Right ventricle myocardium superior (tissue), 1 donor: ENCODE data around the gene BAG1. TPM values are rescaled to one million over a fixed set of nuclear protein-coding genes. Genes with fewer than 3 reads are reported as not detected.

Experiments used
- ATAC-seq: fragments of 200-7000 bp; cut with Tn5 transposase; one replicate; pipeline ENCODE4 v1.9.1; 2020; ENCODE audit warnings: mild to moderate bottlenecking; ENCODE audit not compliant: poor library complexity
- DNase-seq: peaks from one replicate; pipeline ENCODE4 v3.0.0-alpha.2; 2020
- intact Hi-C: fragments of 100-400 bp; cut with DNase I; formaldehyde crosslinking; loops from one replicate; pipeline ENCODE4 v1.11.2; 2022
- total RNA-seq: library from RNA; stranded (reverse); fragmentation: NEBNext Ultra II Directional; extraction: Animal tissue kit (Norgen Biotek cat#: 25700); gene quantifications from one replicate; pipeline ENCODE4 v1.2.1, GENCODE V29; 2021
- donor health status: DM: no; HTN: yes; CAD: no; lungs with severe emphysema.

Gene BAG1
- total RNA-seq, 1 donor from 2014 or later, result 131 TPM

DNA sequence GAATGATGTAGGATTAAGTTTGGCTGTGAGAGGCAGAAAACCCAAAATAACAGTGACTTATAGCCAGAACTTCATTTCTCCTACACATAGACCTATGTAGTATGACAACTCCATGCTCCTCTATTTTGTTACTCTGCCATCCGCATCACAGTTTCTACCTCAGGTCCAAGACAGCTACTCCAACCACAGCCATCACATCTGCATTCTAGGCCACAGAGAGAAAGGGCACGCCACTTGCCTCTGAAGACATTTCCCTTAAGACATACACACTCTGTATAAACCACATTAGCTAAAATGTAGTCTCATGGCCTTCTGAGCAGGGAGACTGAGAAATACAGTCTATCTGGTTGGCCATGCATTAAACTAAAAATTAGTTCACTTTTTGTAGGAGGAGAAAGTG is 14.5 kb downstream of the BAG1 start:
- intact Hi-C loops, result no loop called here
- no peak for DNase-seq
- ATAC-seq, result no peak

- ATAC-seq (no peak), DNase-seq (no peak)
- intact Hi-C loops, result no loop called here
These were observed 15.3 kb downstream of the BAG1 start for GRCh38 chr9:33249087-33249658.

DNA sequence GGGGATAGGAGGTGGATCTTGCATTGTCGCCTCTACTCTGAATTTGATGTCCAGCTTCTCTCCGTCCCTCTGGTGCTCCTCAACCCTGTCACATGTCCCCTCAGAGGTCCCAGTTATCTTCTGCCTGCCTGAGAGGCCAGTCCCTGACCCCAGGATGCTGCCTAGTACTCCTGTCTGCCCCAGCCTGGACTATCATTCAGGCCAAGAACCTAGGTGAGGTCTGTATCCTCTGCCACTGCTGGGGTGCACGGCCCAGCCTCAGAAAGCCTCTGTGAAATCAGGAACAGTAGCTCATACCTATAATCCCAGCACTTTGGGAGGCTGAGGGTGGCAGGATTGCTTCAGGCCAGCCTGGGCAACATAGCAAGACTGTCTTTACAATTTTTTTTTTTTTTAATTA is 15.9 kb downstream of the BAG1 start:
- intact Hi-C loops, result no loop called here
- ATAC-seq, result no peak
- no peak for DNase-seq

GRCh38 chr9:33246269-33246860 is 18.1 kb downstream of the BAG1 start:
- DNase-seq (no peak), ATAC-seq (no peak)
- intact Hi-C loops, result no loop called here

- ATAC-seq (no peak), DNase-seq (no peak)
- intact Hi-C loops, result no loop called here
These were observed 19.2 kb downstream of the BAG1 start for GRCh38 chr9:33245341-33245740.

DNA sequence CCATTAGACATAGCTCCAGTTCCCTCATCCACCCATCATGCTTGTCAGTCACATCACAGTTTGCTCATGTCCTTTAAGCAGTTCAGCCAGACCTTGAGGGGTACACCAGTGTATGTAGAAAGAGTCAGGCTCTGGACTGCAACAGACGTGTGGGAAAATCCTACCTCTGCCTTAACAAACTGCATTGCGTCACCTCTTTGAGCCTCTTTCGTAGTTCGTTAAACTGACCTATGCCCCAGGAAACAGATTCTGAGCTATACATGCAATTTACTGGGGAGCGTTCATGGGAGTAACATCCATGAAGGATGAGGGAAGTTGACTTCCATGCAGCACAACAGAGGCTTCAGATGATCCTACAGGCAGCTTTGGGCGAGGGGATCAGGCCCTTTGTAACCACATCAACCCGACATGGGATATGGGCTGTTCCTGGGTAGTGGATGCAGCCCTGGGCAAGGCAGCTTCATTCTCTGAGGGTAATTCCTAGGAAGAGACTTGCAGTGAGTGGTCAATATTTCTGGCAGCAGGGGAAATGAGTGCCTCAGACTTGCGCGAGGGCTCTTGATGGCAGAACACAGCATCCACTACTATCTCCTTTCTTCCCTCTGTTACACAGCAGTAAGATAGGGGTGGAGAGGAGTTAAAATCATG is 20.2 kb downstream of the BAG1 start:
- ATAC-seq (no peak), DNase-seq (no peak)
- intact Hi-C loops, result no loop called here

- ATAC-seq (no peak), DNase-seq (no peak)
- intact Hi-C loops, result no loop called here
These were observed 21.8 kb downstream of the BAG1 start for GRCh38 chr9:33242609-33243134.

GRCh38 chr9:33241298-33241697 is 23.2 kb downstream of the BAG1 start:
- intact Hi-C loops, result no loop called here
- DNase-seq, result no peak
- ATAC-seq, result no peak

DNA sequence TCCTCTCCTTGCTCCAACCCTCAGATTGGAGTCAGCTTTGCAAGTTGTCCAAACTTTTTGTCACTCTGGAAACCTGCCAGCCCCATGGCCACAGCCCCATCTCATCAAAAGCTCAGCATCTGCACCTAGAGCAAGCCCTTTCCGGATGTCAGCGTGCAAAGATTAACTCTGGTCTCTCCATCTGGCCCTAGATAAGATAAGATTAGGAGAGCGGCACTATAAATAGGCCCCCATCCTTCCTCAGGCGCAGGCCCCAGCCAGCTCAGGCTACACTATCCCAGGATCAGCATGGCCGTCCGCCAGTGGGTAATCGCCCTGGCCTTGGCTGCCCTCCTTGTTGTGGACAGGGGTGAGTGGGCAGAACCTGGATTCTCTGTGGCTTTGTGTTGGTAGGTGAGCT is 24.6 kb downstream of the BAG1 start, which contains the start of gene SPINK4:
Gene SPINK4 (plus strand): TSS at position 247 of the 400 bp plus-strand sequence. CDS start 42 bp downstream, at position 289.
- DNase-seq (no peak), ATAC-seq (peak; percentile 58)
- intact Hi-C loops, result no loop called here

- intact Hi-C loops, result no loop called here
- ATAC-seq, result no peak
- DNase-seq, result no peak
These were observed 27.9 kb downstream of the BAG1 start for GRCh38 chr9:33236571-33236970.

- intact Hi-C loops, result no loop called here
- no peak for ATAC-seq
- DNase-seq, result no peak
These were observed 29.7 kb downstream of the BAG1 start for GRCh38 chr9:33234511-33235467.

DNA sequence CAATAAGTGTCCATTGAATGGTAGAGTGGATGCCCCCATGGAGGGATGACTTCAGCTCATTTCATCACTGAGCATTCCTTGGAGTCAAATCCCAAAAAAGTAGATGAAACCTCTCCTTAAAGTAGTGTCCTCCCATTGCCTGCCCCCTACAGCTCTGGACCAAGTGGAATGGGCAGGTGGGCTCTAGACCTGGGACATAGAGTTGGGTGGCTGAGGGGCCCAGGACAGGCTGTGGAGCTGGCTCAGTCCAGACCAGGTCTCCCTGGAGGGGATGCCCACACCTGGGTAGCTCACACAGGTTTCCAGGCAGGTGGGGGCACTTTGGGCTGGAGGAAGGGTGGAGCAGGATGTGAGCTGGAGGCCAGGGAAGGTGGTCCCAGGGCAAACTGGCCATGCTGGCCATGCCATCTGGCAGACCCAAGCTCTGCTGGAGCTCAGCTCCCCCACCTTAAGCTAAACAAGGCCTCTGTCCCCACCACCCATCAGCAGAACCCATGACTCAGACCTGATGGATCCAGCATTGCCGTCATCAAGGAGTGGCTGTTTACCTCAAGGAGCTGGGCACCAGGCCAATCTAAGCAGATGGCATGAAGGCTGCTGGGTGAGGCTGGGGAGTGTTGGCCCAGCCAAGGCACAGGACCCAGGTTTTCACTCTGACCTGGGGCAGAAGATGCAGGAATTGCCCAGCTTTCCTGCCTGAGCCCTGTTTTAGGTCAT is 30.7 kb downstream of the BAG1 start:
- ATAC-seq, result no peak

DNA sequence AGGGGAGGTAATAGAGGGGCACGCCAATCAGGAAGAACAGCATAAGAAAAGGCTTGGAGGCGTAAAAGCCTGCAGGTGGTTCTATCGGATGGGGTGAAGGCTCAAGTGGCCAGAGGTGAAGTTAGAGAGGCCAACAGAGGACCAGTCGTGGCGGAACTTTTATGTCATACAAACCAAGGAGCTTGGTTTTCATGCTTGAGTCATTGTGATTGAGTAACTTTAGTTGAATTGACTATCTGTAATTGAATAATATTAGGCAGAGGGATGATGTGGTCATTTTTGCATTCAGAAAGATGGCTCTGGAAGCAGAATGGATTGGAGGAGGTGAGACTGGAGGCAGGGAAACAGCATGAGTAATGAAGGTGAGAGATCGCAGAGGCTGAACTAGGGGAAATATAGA is 31.7 kb downstream of the BAG1 start:
- intact Hi-C loops, result no loop called here
- ATAC-seq, result no peak
- no peak for DNase-seq

More for the DNA sequence above, 30.7 kb downstream of the BAG1 start:
- no peak for DNase-seq
- intact Hi-C loops, result no loop called here

DNA sequence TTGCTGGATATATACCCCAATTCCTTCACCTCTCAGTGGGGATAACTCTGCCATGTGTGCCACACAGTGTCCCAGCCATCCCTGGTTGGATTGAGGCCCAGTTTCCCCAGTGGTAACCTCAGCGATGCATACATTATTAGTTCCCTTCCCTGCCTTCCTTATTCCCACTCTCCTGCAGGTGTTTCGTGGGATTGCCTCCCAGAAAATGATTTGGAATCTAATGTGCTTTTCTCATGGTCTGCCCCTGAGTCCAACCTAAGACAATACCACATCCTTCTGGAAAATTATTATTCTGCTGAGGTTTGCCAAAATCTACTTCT is 32.9 kb downstream of the BAG1 start:
- DNase-seq (no peak), ATAC-seq (no peak)

DNA sequence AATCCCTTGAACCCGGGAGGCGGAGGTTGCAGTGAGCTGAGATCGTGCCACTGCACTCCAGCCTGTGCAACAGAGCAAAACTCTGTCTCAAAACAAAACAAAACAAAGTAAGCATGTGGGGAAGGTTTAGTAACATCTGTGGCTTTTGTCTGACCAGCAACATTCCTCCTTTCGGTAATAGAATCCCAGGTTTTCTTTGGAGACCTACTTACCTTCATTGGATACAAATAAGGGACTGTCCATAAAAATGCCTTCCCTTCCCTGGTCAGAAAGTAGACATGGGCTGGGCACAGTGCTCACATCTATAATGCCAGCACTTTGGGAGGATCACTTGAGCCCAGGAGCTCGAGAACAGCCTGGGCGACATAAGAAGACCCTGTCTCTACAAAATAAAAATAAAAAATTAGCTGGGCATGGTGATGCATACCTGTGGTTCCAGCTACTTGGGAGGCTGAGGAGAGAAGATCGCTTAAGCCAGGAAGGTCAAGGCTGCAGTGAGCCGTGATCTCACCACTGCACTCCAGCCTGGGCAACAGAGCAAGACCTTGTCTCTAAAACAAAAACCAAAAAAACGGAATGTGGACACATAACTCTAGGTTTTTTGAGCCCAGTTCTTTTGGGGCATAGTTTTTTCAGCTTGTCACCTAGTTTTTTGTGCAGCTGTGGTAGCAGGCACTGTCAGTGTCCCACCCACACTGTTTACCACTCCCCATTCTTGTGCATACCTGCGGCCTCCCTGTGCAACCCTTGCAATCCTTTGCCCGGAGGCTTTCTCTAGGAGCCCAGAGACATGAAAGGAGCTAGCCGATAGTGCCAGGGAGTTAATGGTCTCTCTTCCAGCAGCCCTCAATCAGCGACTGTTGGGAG is 33.5 kb downstream of the BAG1 start:
- DNase-seq (no peak), ATAC-seq (no peak)
- intact Hi-C loops, result no loop called here

More for the DNA sequence above, 32.9 kb downstream of the BAG1 start:
- intact Hi-C loops, result no loop called here

DNA sequence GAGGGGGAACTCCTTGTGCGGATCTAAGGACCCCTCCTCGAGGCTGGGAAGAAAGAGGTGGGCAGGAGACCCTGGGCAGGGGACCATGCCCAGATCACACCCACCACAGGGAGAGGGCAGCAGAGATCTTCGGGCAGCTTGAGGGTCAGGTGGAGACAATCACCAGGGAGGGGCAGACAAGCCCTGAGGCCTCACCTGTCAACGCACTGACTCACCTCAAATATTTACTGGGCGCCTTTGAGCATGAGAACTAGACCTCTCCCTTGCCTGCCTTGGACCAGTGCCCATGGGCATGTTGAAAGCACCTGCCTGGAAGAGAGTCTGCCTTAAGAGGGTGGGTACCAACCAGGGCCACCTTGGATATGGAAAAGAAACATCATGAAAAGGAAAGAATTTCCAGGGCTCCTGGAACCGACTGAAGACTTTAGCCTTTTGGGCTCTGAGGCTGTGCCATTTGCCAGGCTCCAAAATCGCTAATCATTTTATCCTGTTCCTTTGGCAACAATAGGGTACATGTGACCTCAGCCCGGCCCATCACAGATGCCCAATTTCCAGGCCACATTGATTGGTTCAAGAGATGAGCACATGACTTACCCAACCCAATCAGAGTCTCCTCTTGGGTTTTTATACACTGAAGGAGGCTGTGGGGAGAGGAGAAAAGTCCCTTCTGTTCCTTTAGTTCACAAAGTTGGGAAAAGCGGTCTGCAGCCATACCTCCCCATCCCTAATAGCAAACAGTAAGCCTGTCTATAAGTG is 35.0 kb downstream of the BAG1 start:
- no peak for DNase-seq
- intact Hi-C loops, result no loop called here
- peak; percentile 20 for ATAC-seq

- intact Hi-C loops, result no loop called here
- ATAC-seq, result no peak
These were observed 35.9 kb downstream of the BAG1 start for GRCh38 chr9:33228606-33229005.

More at GRCh38 chr9:33228606-33229005, 35.9 kb downstream of the BAG1 start:
- DNase-seq, result no peak
